ENCODE data around the gene MAP2K7.

Gene MAP2K7

GRCh38 chr19:7963566-7963965, 59.9 kb downstream of the MAP2K7 start:
- DNase-seq (ENCODE audit: low read depth in 2 of 2), result no peak
